IMR-90 (cell line): Measurements from ENCODE around the gene SLC35B4.
"Not testable (repeated sequence)": the region's sequence is repeated elsewhere in the genome, so short reads cannot be mapped to it uniquely, and the experiment has no call there.

Experiments
- CEBPB ChIP-seq: IDR thresholded peaks from 2 replicates; pipeline ENCODE4 v1.6.1; 2012; ENCODE audit warnings: low read depth, low read length, improper control_type of control experiment
- CTCF ChIP-seq: conservative IDR thresholded peaks from 2 replicates; pipeline ENCODE4 v1.5.1; 2012; ENCODE audit warnings: mild to moderate bottlenecking, low read depth, low read length, improper control_type of control experiment
- MAFK ChIP-seq: IDR thresholded peaks from 2 replicates; pipeline ENCODE4 v1.6.1; 2012; ENCODE audit warnings: low read depth, low read length, improper control_type of control experiment
- MAZ ChIP-seq: IDR thresholded peaks from 2 replicates; pipeline ENCODE4 v1.6.1; 2012; ENCODE audit warnings: low read depth, mild to moderate bottlenecking, low read length, improper control_type of control experiment, moderate library complexity, borderline replicate concordance
- MXI1 ChIP-seq: IDR thresholded peaks from 2 replicates; pipeline ENCODE4 v1.6.1; 2012; ENCODE audit warnings: low read depth, mild to moderate bottlenecking, low read length, moderate library complexity, borderline replicate concordance
- POLR2A ChIP-seq: IDR thresholded peaks from 2 replicates; pipeline ENCODE4 v1.6.1; 2012; ENCODE audit warnings: mild to moderate bottlenecking, low read depth, low read length
- RAD21 ChIP-seq: IDR thresholded peaks from 2 replicates; pipeline ENCODE4 v1.6.1; 2012; ENCODE audit warnings: low read length, improper control_type of control experiment

DNA sequence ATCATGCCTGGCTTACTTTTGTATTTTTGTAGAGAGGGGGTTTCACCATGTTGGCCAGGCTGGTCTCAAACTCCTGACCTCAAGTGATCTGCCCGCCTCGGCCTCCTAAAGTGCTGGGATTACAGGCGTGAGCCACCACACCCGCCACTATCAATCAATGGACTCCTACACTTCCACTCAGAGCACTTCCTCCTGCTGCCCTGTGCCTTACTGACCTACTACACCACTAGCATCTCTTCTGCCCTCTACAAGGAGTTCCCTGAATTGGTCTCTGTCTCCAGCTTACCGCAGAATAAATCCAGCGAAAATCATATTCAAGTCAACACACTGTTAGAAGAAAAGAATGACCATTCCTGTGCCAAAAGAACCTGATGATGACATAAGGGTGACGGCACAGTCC, 20.7 kb downstream of the SLC35B4 start:
- TF ChIP-seq CTCF, MXI1, POLR2A, CEBPB, RAD21, MAFK, MAZ: not testable (repeated sequence)
